ENCODE data around the gene KRT39.
A peak's percentile ranks its signal among the peaks of the same experiment; 100 is the strongest.
"Not testable (repeated sequence)": the region's sequence is repeated elsewhere in the genome, so short reads cannot be mapped to it uniquely, and the experiment has no call there.

Gene KRT39

GRCh38 chr17:40942553-40942952 is 24.2 kb downstream of the KRT39 start:
- DNase-seq (ENCODE audit: low read depth in 2 of 2, low spot score in 1 of 2) = no peak

- no peak for DNase-seq (ENCODE audit: low read depth in 2 of 2, low spot score in 1 of 2)
Measured at GRCh38 chr17:40940266-40940665, 26.5 kb downstream of the KRT39 start.

- no peak for DNase-seq (ENCODE audit: low read depth in 2 of 2, low spot score in 1 of 2)
Measured at GRCh38 chr17:40938981-40939380, 27.8 kb downstream of the KRT39 start.

- DNase-seq (ENCODE audit: low read depth in 2 of 2, low spot score in 1 of 2) = no peak
Measured at GRCh38 chr17:40937384-40937819, 29.3 kb downstream of the KRT39 start, which contains the start of gene KRT23. Gene KRT23 (minus strand): TSS chr17:40937646. CDS start chr17:40936603, 1,043 bp downstream.

- DNase-seq (ENCODE audit: low read depth in 2 of 2, low spot score in 1 of 2) = no peak
Measured at GRCh38 chr17:40936976-40937375, 29.8 kb downstream of the KRT39 start.

GRCh38 chr17:40936437-40936971 is 30.2 kb downstream of the KRT39 start:
- DNase-seq (ENCODE audit: low read depth in 2 of 2, low spot score in 1 of 2) = no peak

GRCh38 chr17:40935624-40936023 is 31.1 kb downstream of the KRT39 start:
- no peak for DNase-seq (ENCODE audit: low read depth in 2 of 2, low spot score in 1 of 2)

- DNase-seq (ENCODE audit: low read depth in 2 of 2, low spot score in 1 of 2) = no peak
Measured at GRCh38 chr17:40932608-40933007, 34.1 kb downstream of the KRT39 start.

- no peak for DNase-seq (ENCODE audit: low read depth in 2 of 2, low spot score in 1 of 2)
Measured at GRCh38 chr17:40931311-40931710, 35.4 kb downstream of the KRT39 start.

GRCh38 chr17:40926341-40926740 is 40.4 kb downstream of the KRT39 start:
- DNase-seq (ENCODE audit: low read depth in 2 of 2, low spot score in 1 of 2) = no peak

GRCh38 chr17:40922239-40922638 is 44.5 kb downstream of the KRT39 start:
- DNase-seq (ENCODE audit: low read depth in 2 of 2, low spot score in 1 of 2) = no peak

GRCh38 chr17:40921026-40921425 is 45.7 kb downstream of the KRT39 start:
- DNase-seq (ENCODE audit: low read depth in 2 of 2, low spot score in 1 of 2) = no peak

GRCh38 chr17:40917116-40917515 is 49.6 kb downstream of the KRT39 start:
- not testable (repeated sequence) for DNase-seq (ENCODE audit: low read depth in 2 of 2, low spot score in 1 of 2)

- no peak for DNase-seq (ENCODE audit: low read depth in 2 of 2, low spot score in 1 of 2)
Measured at GRCh38 chr17:40916366-40916765, 50.4 kb downstream of the KRT39 start.

- DNase-seq (ENCODE audit: low read depth in 2 of 2, low spot score in 1 of 2) = no peak
Measured at GRCh38 chr17:40915721-40916256, 51.0 kb downstream of the KRT39 start.

- DNase-seq (ENCODE audit: low read depth in 2 of 2, low spot score in 1 of 2) = no peak
Measured at GRCh38 chr17:40915199-40915661, 51.5 kb downstream of the KRT39 start.

GRCh38 chr17:40914075-40914855 is 52.5 kb downstream of the KRT39 start:
- no peak for DNase-seq (ENCODE audit: low read depth in 2 of 2, low spot score in 1 of 2)

- no peak for DNase-seq (ENCODE audit: low read depth in 2 of 2, low spot score in 1 of 2)
Measured at GRCh38 chr17:40912486-40913210, 54.1 kb downstream of the KRT39 start.

- no peak for DNase-seq (ENCODE audit: low read depth in 2 of 2, low spot score in 1 of 2)
Measured at GRCh38 chr17:40910441-40910841, 56.3 kb downstream of the KRT39 start.

GRCh38 chr17:40909755-40910154 is 57.0 kb downstream of the KRT39 start:
- no peak for DNase-seq (ENCODE audit: low read depth in 2 of 2, low spot score in 1 of 2)

- peak; percentile 13 to 27 for DNase-seq (ENCODE audit: low read depth in 2 of 2, low spot score in 1 of 2)
Measured at GRCh38 chr17:40909351-40909750, 57.4 kb downstream of the KRT39 start.
